ENCODE results near the gene CSN1S1.

The CSN1S1 gene, protein sequence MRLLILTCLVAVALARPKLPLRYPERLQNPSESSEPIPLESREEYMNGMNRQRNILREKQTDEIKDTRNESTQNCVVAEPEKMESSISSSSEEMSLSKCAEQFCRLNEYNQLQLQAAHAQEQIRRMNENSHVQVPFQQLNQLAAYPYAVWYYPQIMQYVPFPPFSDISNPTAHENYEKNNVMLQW

DNA sequence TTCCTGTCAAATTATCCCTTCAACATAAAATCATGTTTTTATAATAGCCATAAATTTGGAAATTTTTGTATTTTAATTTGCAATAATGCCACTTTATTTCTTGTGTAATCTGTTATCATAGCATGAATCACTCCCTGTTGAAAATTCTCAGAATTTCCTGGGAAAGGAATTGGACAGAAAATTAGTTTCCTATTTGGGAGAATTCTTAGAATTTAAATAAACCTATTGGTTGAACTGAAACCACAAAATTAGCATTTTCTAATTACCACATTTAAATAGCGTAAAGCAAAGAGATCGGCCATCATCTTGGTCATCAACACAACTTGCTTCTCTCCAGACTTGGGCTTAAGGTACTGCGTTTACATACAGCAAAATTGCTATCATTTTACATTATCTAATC, at the start of gene CSN1S1:
Gene CSN1S1 (plus strand): TSS at position 301 of the 400 bp plus-strand sequence. CDS start 1,488 bp downstream, outside the sequence.
- no peak for DNase-seq (ENCODE audit: low read depth)
- no peak within 1 kb of the TSS for H3K4me3 ChIP-seq (ENCODE audit: low read depth, low read length)
- TF ChIP-seq MYC (IDR thresholded peaks at IDR 0.05; ENCODE audit: low read depth, low read length) (no peak), POLR2A (IDR thresholded peaks at IDR 0.05; ENCODE audit: extremely low read depth, insufficient read length) (no peak)
- TF ChIP-seq, protein P1, sequence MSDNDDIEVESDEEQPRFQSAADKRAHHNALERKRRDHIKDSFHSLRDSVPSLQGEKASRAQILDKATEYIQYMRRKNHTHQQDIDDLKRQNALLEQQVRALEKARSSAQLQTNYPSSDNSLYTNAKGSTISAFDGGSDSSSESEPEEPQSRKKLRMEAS (IDR thresholded peaks at IDR 0.05; ENCODE audit: low read depth, low read length): no peak
- TF ChIP-seq, protein P2, sequence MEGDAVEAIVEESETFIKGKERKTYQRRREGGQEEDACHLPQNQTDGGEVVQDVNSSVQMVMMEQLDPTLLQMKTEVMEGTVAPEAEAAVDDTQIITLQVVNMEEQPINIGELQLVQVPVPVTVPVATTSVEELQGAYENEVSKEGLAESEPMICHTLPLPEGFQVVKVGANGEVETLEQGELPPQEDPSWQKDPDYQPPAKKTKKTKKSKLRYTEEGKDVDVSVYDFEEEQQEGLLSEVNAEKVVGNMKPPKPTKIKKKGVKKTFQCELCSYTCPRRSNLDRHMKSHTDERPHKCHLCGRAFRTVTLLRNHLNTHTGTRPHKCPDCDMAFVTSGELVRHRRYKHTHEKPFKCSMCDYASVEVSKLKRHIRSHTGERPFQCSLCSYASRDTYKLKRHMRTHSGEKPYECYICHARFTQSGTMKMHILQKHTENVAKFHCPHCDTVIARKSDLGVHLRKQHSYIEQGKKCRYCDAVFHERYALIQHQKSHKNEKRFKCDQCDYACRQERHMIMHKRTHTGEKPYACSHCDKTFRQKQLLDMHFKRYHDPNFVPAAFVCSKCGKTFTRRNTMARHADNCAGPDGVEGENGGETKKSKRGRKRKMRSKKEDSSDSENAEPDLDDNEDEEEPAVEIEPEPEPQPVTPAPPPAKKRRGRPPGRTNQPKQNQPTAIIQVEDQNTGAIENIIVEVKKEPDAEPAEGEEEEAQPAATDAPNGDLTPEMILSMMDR (IDR thresholded peaks at IDR 0.05; ENCODE audit: low read depth, low read length): no peak

DNA sequence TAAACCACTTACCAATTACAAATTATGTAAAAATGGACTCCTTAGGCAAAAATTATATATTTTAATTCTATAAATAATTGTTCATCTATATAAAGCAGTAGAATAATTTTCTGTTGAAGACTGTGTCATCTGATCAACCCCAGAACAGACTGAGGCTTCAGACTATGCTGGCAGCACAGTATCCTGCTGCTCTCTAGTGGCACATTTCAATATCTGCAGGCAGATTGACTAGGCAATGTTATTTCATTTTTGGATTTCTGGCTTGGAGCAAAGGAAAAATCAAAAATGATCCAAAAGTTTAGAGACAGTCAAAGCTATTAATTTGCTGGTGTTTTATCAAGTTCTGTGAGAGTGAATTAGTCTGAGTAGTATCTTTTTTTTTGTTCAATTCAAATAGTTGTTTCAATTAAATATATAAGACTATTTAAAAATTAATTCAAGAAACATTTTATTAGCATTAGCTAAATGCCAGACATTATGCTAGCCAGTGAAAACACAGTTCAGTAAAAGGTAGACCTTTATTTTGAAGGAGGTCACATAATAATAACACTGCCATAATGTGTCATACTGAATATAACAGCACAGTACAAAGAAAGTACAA, 49.6 kb upstream of the CSN1S1 start:
- TF ChIP-seq, protein P1 (IDR thresholded peaks at IDR 0.05; ENCODE audit: low read depth, low read length): no peak
- TF ChIP-seq, protein P2 (IDR thresholded peaks at IDR 0.05; ENCODE audit: low read depth, low read length): peak; percentile 63
- H3K4me3 ChIP-seq (ENCODE audit: low read depth, low read length): no peak overlapping the region
- peak; percentile 47 for DNase-seq (ENCODE audit: low read depth)

DNA sequence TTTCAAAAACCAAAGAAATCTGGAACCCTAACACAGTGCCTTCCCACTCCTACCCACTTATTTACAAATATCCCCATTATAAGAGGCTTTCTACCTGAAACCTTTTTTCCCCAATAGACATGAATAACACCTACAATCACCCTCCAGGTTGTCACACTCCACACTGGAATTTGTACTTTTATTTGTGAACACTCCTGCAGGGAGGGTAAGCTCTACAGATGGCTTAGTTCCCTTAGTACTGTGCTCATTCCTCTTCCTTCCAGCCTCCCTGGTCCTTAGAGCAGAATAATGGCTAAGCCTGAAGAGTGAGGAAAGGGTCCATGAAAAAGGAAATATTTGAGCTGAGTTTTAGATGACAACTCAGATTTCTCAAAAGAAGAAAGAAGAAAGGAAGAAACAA, 48.7 kb upstream of the CSN1S1 start:
- H3K4me3 ChIP-seq (ENCODE audit: low read depth, low read length): no peak overlapping the region
- no peak for DNase-seq (ENCODE audit: low read depth)
- no peak for TF ChIP-seq MYC (IDR thresholded peaks at IDR 0.05; ENCODE audit: low read depth, low read length)
- no peak for TF ChIP-seq POLR2A (IDR thresholded peaks at IDR 0.05; ENCODE audit: extremely low read depth, insufficient read length)
- TF ChIP-seq, protein P2 (IDR thresholded peaks at IDR 0.05; ENCODE audit: low read depth, low read length): no peak

DNA sequence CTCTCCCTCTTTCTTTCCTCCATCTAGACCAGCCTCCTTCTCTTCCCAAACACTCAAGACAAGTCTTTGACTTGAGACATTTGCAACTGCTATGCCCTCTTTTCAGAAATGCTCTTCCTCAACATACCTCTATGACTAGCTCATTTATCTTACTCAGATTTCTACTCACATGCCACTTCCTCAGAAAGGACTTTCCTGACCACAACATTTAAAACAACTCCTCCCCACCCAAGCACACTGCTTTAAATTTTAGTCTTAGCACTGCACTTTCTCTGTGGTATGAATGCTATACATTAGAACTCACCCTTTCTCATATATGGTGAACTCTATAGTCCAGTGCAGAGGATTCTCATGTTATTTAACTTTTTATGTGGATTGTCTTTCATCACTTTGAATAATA, 42.5 kb upstream of the CSN1S1 start:
- H3K4me3 ChIP-seq (ENCODE audit: low read depth, low read length): no peak overlapping the region
- TF ChIP-seq, protein P2 (IDR thresholded peaks at IDR 0.05; ENCODE audit: low read depth, low read length): no peak
- TF ChIP-seq, protein P1 (IDR thresholded peaks at IDR 0.05; ENCODE audit: low read depth, low read length): no peak
- TF ChIP-seq POLR2A (IDR thresholded peaks at IDR 0.05; ENCODE audit: extremely low read depth, insufficient read length): no peak
- TF ChIP-seq MYC (IDR thresholded peaks at IDR 0.05; ENCODE audit: low read depth, low read length): no peak
- no peak for DNase-seq (ENCODE audit: low read depth)

DNA sequence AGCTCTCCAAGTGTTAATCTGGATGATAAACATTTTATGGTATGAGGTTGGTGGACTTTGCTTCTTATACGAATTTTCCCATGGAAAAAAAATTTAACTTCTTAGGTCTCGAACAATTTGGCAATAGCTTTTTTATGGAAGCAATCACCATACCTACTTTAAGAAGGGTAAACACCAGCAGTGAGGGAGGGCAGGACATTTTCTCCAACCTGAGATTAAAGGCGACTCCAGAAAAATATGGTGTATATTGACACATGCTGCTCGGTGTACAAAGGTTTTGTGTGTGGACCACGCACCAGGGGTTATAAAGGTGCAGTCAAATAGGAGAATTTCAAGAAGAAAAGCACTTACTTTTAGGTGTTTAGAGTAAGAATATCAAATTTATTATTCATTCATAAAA, 36.7 kb upstream of the CSN1S1 start:
- TF ChIP-seq MYC (IDR thresholded peaks at IDR 0.05; ENCODE audit: low read depth, low read length) (no peak), POLR2A (IDR thresholded peaks at IDR 0.05; ENCODE audit: extremely low read depth, insufficient read length) (no peak)
- TF ChIP-seq, protein P1 (IDR thresholded peaks at IDR 0.05; ENCODE audit: low read depth, low read length): no peak
- TF ChIP-seq, protein P2 (IDR thresholded peaks at IDR 0.05; ENCODE audit: low read depth, low read length): no peak
- no peak for DNase-seq (ENCODE audit: low read depth)
- no peak overlapping the region for H3K4me3 ChIP-seq (ENCODE audit: low read depth, low read length)
